NT2/D1 (cell line): Measurements from ENCODE around the gene RPUSD1.

Experiments
- YY1 ChIP-seq: IDR thresholded peaks from 2 replicates; pipeline ENCODE4 v1.6.1; 2011; ENCODE audit not compliant: insufficient read length, insufficient read depth
- ZNF274 ChIP-seq: IDR thresholded peaks from 2 replicates; pipeline ENCODE4 v1.6.1; 2011; ENCODE audit warnings: mild to moderate bottlenecking, low read depth, low read length

GRCh38 chr16:794091-794822 is 6.1 kb upstream of the RPUSD1 start:
- TF ChIP-seq YY1, result no peak
- no peak for TF ChIP-seq ZNF274
